RWPE2 (cell line): ENCODE results near the gene HOXB5.

ENCODE experiments used
- ATAC-seq: fragments of 200-7000 bp; cut with Tn5 transposase; 3 replicates; pipeline ENCODE4 v1.9.1; 2021; ENCODE audit warnings: low read depth
- DNase-seq: peaks from one replicate; pipeline ENCODE4 v3.0.0-alpha.2; 2020; ENCODE audit warnings: low spot score
- H3K27ac ChIP-seq: fragments of 450-650 bp; 2 replicates; pipeline ENCODE4 v1.5.1; 2017; ENCODE audit warnings: mild to moderate bottlenecking; ENCODE audit not compliant: poor library complexity, severe bottlenecking
- H3K27me3 ChIP-seq: fragments of 250-450 bp; sonication (Bioruptor Pico); 2 replicates; pipeline ENCODE4 v1.5.1; 2021; ENCODE audit warnings: mild to moderate bottlenecking, moderate library complexity; ENCODE audit not compliant: insufficient read depth, poor library complexity, severe bottlenecking
- H3K36me3 ChIP-seq: fragments of 250-450 bp; sonication (Bioruptor Pico); 2 replicates; pipeline ENCODE4 v1.5.1; 2020; ENCODE audit warnings: low read depth, mild to moderate bottlenecking, moderate library complexity
- H3K4me1 ChIP-seq: fragments of 250-450 bp; sonication (Bioruptor Pico); 2 replicates; pipeline ENCODE4 v1.5.1; 2021; ENCODE audit warnings: mild to moderate bottlenecking, moderate library complexity; ENCODE audit not compliant: insufficient read depth, poor library complexity, severe bottlenecking
- H3K4me3 ChIP-seq: fragments of 250-450 bp; sonication (Bioruptor Pico); 2 replicates; pipeline ENCODE4 v1.5.1; 2021; ENCODE audit warnings: mild to moderate bottlenecking, moderate library complexity; ENCODE audit not compliant: severe bottlenecking
- H3K9me3 ChIP-seq: fragments of 250-450 bp; sonication (Bioruptor Pico); 2 replicates; pipeline ENCODE4 v1.5.1; 2021; ENCODE audit warnings: mild to moderate bottlenecking, moderate library complexity; ENCODE audit not compliant: severe bottlenecking
- CTCF ChIP-seq: fragments of 450-650 bp; IDR thresholded peaks from one replicate; pipeline ENCODE4 v1.5.1; 2017; ENCODE audit warnings: mild to moderate bottlenecking, moderate library complexity; ENCODE audit not compliant: poor library complexity, severe bottlenecking

The HOXB5 gene

DNA sequence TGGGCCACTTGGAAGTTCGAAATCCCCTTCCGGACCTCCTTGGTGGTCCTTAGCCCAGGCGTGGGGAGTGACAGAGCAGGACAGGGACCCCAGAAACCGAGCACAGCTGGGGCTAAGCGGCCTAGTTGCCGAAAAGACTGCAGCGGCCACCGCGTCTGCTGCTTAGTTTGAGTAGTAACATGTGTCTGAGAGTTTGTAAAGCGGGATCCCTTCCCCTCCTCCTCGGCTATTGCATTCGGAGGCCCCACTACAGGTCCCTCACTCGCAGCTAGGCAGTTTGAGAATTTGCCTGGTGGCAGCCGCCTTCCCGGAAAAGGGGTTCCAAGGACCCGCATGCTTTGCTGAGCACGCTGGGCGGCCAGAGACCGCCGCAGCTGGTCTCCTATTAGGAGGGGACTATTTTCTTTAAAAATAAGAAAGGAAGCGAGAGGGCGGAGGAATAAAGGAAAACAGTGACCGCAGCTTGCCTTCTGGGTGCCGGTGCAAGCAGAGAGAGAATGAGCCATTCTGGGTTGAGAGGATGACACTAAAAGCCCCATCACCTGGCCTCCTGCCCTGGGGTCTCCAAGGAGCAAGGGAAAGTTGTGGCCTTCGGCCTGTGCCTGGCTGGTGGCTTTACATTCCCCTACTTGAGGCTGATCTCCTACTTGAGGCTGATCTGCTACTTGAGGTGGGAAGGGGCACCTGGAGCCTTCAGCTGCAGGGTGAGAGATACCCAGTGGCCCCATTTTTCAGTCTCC lies 1.1 kb upstream of the HOXB5 start:
- no peaks in the 10 kb centered on the region for H3K27me3 ChIP-seq
- ATAC-seq (no peak), DNase-seq (no peak)
- no peak overlapping the region for H3K4me3 ChIP-seq
- H3K36me3 ChIP-seq, result no peaks in the 10 kb centered on the region
- H3K27ac ChIP-seq, result no peak overlapping the region
- no peaks in the 10 kb centered on the region for H3K9me3 ChIP-seq
- TF ChIP-seq CTCF, result no peak
- H3K4me1 ChIP-seq, result no peaks in the 10 kb centered on the region

GRCh38 chr17:48593840-48594537 lies 410 bp upstream of the HOXB5 start:
- no peaks in the 10 kb centered on the region for H3K4me1 ChIP-seq
- no peaks in the 10 kb centered on the region for H3K9me3 ChIP-seq
- no peak overlapping the region for H3K27ac ChIP-seq
- no peaks in the 10 kb centered on the region for H3K27me3 ChIP-seq
- ATAC-seq, result no peak
- peak; percentile 18 for TF ChIP-seq CTCF
- H3K36me3 ChIP-seq, result no peaks in the 10 kb centered on the region
- no peak overlapping the region for H3K4me3 ChIP-seq
- no peak for DNase-seq

GRCh38 chr17:48592577-48592976 lies 1.0 kb downstream of the HOXB5 start:
- DNase-seq (no peak), ATAC-seq (no peak)
- Histone ChIP-seq H3K4me1 (peaks cover 3% of the 10 kb centered on the region), H3K9me3 (no peaks in the 10 kb centered on the region), H3K27me3 (no peaks in the 10 kb centered on the region), H3K4me3 (no peak overlapping the region), H3K27ac (no peak overlapping the region), H3K36me3 (no peaks in the 10 kb centered on the region)
- TF ChIP-seq CTCF, result no peak

- no peak for TF ChIP-seq CTCF
- H3K27ac ChIP-seq, result no peak overlapping the region
- no peak for DNase-seq
Observed at GRCh38 chr17:48592057-48592514, 1.5 kb downstream of the HOXB5 start.

More at GRCh38 chr17:48592057-48592514, 1.5 kb downstream of the HOXB5 start:
- no peaks in the 10 kb centered on the region for H3K9me3 ChIP-seq
- H3K27me3 ChIP-seq, result no peaks in the 10 kb centered on the region
- peaks cover 6% of the 10 kb centered on the region for H3K4me1 ChIP-seq
- no peak overlapping the region for H3K4me3 ChIP-seq
- ATAC-seq, result no peak
- H3K36me3 ChIP-seq, result no peaks in the 10 kb centered on the region
